Measurements from ENCODE around the gene DOK1. TPM values are rescaled to one million over a fixed set of nuclear protein-coding genes. Genes with fewer than 3 reads are reported as not detected.

The DOK1 gene
- total RNA-seq, 1 donor from 2014 or later: 19.3 TPM

DNA sequence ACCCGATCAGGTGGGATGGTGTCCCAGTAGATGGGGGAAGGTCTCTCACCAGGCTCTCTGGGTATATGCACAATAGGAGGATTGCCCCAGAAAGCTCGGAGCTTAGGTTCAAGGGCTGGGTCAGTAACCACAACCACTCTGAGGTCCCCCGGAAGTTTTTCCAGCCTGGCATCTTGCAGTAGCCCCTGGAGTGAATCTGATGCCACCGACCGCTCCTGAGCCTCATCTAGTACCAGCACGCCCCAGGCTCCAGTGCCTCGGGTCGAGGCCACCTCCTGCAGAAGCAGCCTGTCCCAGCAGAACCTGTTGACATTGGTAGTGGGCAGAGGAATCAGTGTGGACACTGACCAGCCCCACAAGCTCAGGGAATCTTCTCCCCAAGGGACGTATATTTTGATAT, 30.5 kb upstream of the DOK1 start:
- peaks cover 19% of the 10 kb centered on the region for H3K36me3 ChIP-seq (ENCODE audit: insufficient read depth, low read length)
- H3K27ac ChIP-seq (ENCODE audit: low read depth, low read length): no peak overlapping the region
- TF ChIP-seq, protein P1, sequence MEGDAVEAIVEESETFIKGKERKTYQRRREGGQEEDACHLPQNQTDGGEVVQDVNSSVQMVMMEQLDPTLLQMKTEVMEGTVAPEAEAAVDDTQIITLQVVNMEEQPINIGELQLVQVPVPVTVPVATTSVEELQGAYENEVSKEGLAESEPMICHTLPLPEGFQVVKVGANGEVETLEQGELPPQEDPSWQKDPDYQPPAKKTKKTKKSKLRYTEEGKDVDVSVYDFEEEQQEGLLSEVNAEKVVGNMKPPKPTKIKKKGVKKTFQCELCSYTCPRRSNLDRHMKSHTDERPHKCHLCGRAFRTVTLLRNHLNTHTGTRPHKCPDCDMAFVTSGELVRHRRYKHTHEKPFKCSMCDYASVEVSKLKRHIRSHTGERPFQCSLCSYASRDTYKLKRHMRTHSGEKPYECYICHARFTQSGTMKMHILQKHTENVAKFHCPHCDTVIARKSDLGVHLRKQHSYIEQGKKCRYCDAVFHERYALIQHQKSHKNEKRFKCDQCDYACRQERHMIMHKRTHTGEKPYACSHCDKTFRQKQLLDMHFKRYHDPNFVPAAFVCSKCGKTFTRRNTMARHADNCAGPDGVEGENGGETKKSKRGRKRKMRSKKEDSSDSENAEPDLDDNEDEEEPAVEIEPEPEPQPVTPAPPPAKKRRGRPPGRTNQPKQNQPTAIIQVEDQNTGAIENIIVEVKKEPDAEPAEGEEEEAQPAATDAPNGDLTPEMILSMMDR (IDR thresholded peaks at IDR 0.05; ENCODE audit: insufficient read depth, low read depth, low read length): no peak
- TF ChIP-seq EZH2 (IDR thresholded peaks at IDR 0.05; ENCODE audit: insufficient read depth, low read length): no peak
- Mint-ChIP-seq H3K4me1 (ENCODE audit: low read depth, unreplicated experiment) (peaks cover 5% of the 10 kb centered on the region), H3K27ac (ENCODE audit: unreplicated experiment) (no peak overlapping the region), H3K27me3 (ENCODE audit: low read depth, unreplicated experiment) (peaks cover 40% of the 10 kb centered on the region), H3K9me3 (ENCODE audit: unreplicated experiment) (peaks cover 5% of the 10 kb centered on the region), H3K4me3 (ENCODE audit: unreplicated experiment) (no peak overlapping the region), H3K36me3 (ENCODE audit: low read depth, unreplicated experiment) (peaks cover 11% of the 10 kb centered on the region)
- H3K79me2 ChIP-seq (ENCODE audit: insufficient read depth, low read length): peaks cover 22% of the 10 kb centered on the region
- H3K9me3 ChIP-seq (ENCODE audit: insufficient read depth, low read depth, low read length): no peaks in the 10 kb centered on the region
- no peak overlapping the region for H3K9ac ChIP-seq (ENCODE audit: low read length)
- no peak overlapping the region for H3K4me2 ChIP-seq (ENCODE audit: low read length)
- FAIRE-seq (no peak), DNase-seq (ENCODE audit: low read depth) (no peak)
- H3K4me1 ChIP-seq (ENCODE audit: insufficient read depth, low read length): peaks cover 11% of the 10 kb centered on the region
- H4K20me1 ChIP-seq (ENCODE audit: insufficient read depth, low read length): peaks cover 25% of the 10 kb centered on the region
- H2AFZ ChIP-seq (ENCODE audit: low read depth, low read length): no peak overlapping the region
- peaks cover 20% of the 10 kb centered on the region for H3K27me3 ChIP-seq (ENCODE audit: insufficient read depth, low read length)
- no peak overlapping the region for H3K4me3 ChIP-seq (ENCODE audit: insufficient read depth, low read depth, low read length)

DNA sequence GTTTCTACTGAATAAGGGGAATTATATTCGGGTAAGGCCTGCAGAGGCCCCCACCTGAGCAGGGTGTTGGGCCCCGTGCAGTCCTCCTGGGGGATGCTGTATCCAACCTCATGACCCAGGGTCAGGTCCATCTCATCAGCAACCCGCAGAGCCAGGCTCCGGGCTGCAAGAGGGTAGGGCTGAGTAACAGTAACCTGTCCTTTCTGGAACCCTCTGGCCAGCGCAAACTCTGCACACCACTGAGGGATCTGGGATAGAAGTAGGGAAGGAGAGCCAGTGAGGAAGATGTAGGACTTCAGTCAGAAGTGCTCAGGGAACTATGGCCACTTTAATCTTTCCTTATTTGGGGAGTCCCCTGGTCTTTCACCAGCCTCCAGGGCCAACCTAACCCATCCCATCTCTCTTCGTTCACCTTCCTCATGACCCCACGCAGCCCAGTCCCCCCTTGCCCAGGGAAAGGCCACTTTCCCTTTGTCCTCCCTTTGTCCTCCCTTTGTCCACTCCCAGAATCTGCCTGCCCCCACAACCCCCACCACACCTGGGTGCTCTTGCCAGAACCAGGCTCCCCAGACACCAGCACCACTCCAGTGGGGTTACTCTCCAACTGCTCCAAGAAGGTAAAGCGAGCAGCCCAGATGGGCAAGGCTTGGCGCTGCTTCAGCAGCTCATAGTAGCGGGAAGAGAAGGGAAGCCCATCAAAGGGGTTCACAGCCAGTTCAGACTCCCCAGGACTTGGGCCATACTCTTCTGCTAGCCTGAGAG, 29.4 kb upstream of the DOK1 start:
- Mint-ChIP-seq H3K4me3 (ENCODE audit: unreplicated experiment) (no peak overlapping the region), H3K27me3 (ENCODE audit: low read depth, unreplicated experiment) (peaks cover 29% of the 10 kb centered on the region), H3K27ac (ENCODE audit: unreplicated experiment) (no peak overlapping the region), H3K9me3 (ENCODE audit: unreplicated experiment) (peaks cover 5% of the 10 kb centered on the region), H3K4me1 (ENCODE audit: low read depth, unreplicated experiment) (peaks cover 5% of the 10 kb centered on the region), H3K36me3 (ENCODE audit: low read depth, unreplicated experiment) (peaks cover 11% of the 10 kb centered on the region)
- FAIRE-seq (no peak), DNase-seq (ENCODE audit: low read depth) (no peak)
- Histone ChIP-seq H3K9me3 (ENCODE audit: insufficient read depth, low read depth, low read length) (no peaks in the 10 kb centered on the region), H3K27me3 (ENCODE audit: insufficient read depth, low read length) (peaks cover 8% of the 10 kb centered on the region), H3K27ac (ENCODE audit: low read depth, low read length) (no peak overlapping the region), H2AFZ (ENCODE audit: low read depth, low read length) (no peak overlapping the region), H3K9ac (ENCODE audit: low read length) (no peak overlapping the region), H4K20me1 (ENCODE audit: insufficient read depth, low read length) (peaks cover 25% of the 10 kb centered on the region), H3K4me1 (ENCODE audit: insufficient read depth, low read length) (peaks cover 11% of the 10 kb centered on the region), H3K4me3 (ENCODE audit: insufficient read depth, low read depth, low read length) (no peak overlapping the region), H3K79me2 (ENCODE audit: insufficient read depth, low read length) (peaks cover 33% of the 10 kb centered on the region), H3K4me2 (ENCODE audit: low read length) (no peak overlapping the region), H3K36me3 (ENCODE audit: insufficient read depth, low read length) (peaks cover 19% of the 10 kb centered on the region)
- TF ChIP-seq, protein P1 (IDR thresholded peaks at IDR 0.05; ENCODE audit: insufficient read depth, low read depth, low read length): no peak
- TF ChIP-seq EZH2 (IDR thresholded peaks at IDR 0.05; ENCODE audit: insufficient read depth, low read length): no peak
